GM12878 (cell line): ENCODE data around the gene HOXD13. TPM values are rescaled to one million over a fixed set of nuclear protein-coding genes. Genes with fewer than 3 reads are reported as not detected.

Experiments used
- ATAC-seq: fragments of 200-7000 bp; cut with Tn5 transposase; 3 replicates; pipeline ENCODE4 v1.9.1; 2020; ENCODE audit warnings: mild to moderate bottlenecking, moderate library complexity
- BruUV-seq: library from RNA; stranded (reverse); fragments of 400-500 nt; replicated peaks from 2 replicates; lab custom pipeline; 2021; lab: Mats Ljungman, UMichigan
- CTCF ChIA-PET: fragments of 300-600 bp; sonication (Branson Sonifier 250); formaldehyde crosslinking; extraction: SDS; loops from one replicate; lab custom pipeline; 2021; ENCODE audit warnings: inconsistent platforms; lab: Yijun Ruan, JAX
- POLR2A ChIA-PET: fragments of 350-600 bp; formaldehyde crosslinking; extraction: SDS; loops from one replicate; lab custom pipeline; 2021; ENCODE audit warnings: inconsistent platforms; lab: Charles Lee
- RAD21 ChIA-PET: fragments of 300-600 bp; sonication (Branson Sonifier 250); formaldehyde crosslinking; loops from one replicate; lab custom pipeline; 2023; ENCODE audit warnings: antibody characterized with exemption; ENCODE audit not compliant: unreplicated experiment; lab: Charles Lee
- SMC1A ChIA-PET: fragments of 300-600 bp; sonication (Branson Sonifier 250); formaldehyde crosslinking; loops from one replicate; lab custom pipeline; 2023; ENCODE audit not compliant: unreplicated experiment, uncharacterized antibody; lab: Charles Lee
- DNase-seq: peaks from one replicate; pipeline ENCODE4 v3.0.0-alpha.2; 2011; ENCODE audit warnings: low read depth, low spot score
- FAIRE-seq: peaks from 3 replicates; lab custom pipeline; 2011; peaks lifted over from hg19 to GRCh38; lab: Jason Lieb, UNC
- H2AFZ ChIP-seq: 2 replicates; pipeline ENCODE4 v1.6.0; 2011; ENCODE audit warnings: low read depth, low read length, control low read depth; ENCODE audit not compliant: control insufficient read depth
- H3K27ac ChIP-seq: 2 replicates; pipeline ENCODE4 v1.5.1; 2011; ENCODE audit warnings: control low read depth; ENCODE audit not compliant: control insufficient read depth, insufficient read depth
- H3K27me3 ChIP-seq, 2 experiments: replicated peaks in 1 of 2; 2 replicates each; pipeline versions ENCODE4 v1.6.0 to v1.6.1; 2011; ENCODE audit warnings: low read length in 1 of 2; ENCODE audit not compliant: control insufficient read depth in 2 of 2, insufficient read depth in 2 of 2
- H3K36me3 ChIP-seq, 2 experiments: 2 replicates each; pipeline ENCODE4 v1.5.1; 2011; ENCODE audit warnings: low read length in 1 of 2; ENCODE audit not compliant: control insufficient read depth in 2 of 2, insufficient read depth in 2 of 2
- H3K4me1 ChIP-seq: 2 replicates; pipeline ENCODE4 v1.6.1; 2011; ENCODE audit warnings: mild to moderate bottlenecking, low read length, moderate library complexity, mixed read lengths; ENCODE audit not compliant: control insufficient read depth, insufficient read depth
- H3K4me2 ChIP-seq: 2 replicates; pipeline ENCODE4 v1.6.0; 2011; ENCODE audit warnings: control low read depth; ENCODE audit not compliant: control insufficient read depth, insufficient read depth
- H3K4me3 ChIP-seq: fragments of 200-600 bp; sonication (generic); 2 replicates; pipeline ENCODE4 v1.5.1; 2016
- H3K79me2 ChIP-seq: 2 replicates; pipeline ENCODE4 v1.6.0; 2011; ENCODE audit warnings: low read length; ENCODE audit not compliant: control insufficient read depth, insufficient read depth
- H3K9ac ChIP-seq: 2 replicates; pipeline ENCODE4 v1.8.0; 2011; ENCODE audit warnings: low read length, control low read depth, mixed read lengths; ENCODE audit not compliant: control insufficient read depth, insufficient read depth
- H3K9me3 ChIP-seq: replicated peaks from 3 replicates; pipeline ENCODE4 v1.5.1; 2011; ENCODE audit warnings: mild to moderate bottlenecking, low read length; ENCODE audit not compliant: control insufficient read depth, insufficient read depth
- H4K20me1 ChIP-seq: 2 replicates; pipeline ENCODE4 v1.6.0; 2011; ENCODE audit not compliant: control insufficient read depth, insufficient read depth
- BACH1 ChIP-seq: fragments of 450-650 bp; IDR thresholded peaks from 2 replicates; pipeline ENCODE4 v1.6.1; 2017; ENCODE audit warnings: mild to moderate bottlenecking, borderline replicate concordance
- BCL11A ChIP-seq: IDR thresholded peaks from 2 replicates; pipeline ENCODE4 v1.6.1; 2011; ENCODE audit warnings: low read depth, low read length
- CHD1 ChIP-seq: IDR thresholded peaks from 2 replicates; pipeline ENCODE4 v1.6.1; 2012; ENCODE audit warnings: low read depth, low read length, improper control_type of control experiment
- DPF2 ChIP-seq: fragments of 450-650 bp; IDR thresholded peaks from 2 replicates; pipeline ENCODE4 v1.6.1; 2017; ENCODE audit warnings: mild to moderate bottlenecking
- MYC ChIP-seq: IDR thresholded peaks from 2 replicates; pipeline ENCODE4 v1.6.1; 2011; ENCODE audit warnings: mild to moderate bottlenecking, low read length, moderate library complexity, inconsistent platforms; ENCODE audit not compliant: insufficient read depth, insufficient replicate concordance, insufficient read length, severe bottlenecking
- NR2C2 ChIP-seq: IDR thresholded peaks from 2 replicates; pipeline ENCODE4 v1.6.1; 2011; ENCODE audit warnings: borderline replicate concordance, low read depth; ENCODE audit not compliant: control insufficient read depth, insufficient read length
- RELA ChIP-seq: fragments of 450-650 bp; IDR thresholded peaks from 2 replicates; pipeline ENCODE4 v1.8.0; 2014; ENCODE audit warnings: borderline replicate concordance; ENCODE audit not compliant: partially characterized antibody
- SIX5 ChIP-seq: IDR thresholded peaks from 2 replicates; pipeline ENCODE4 v1.6.1; 2011; ENCODE audit warnings: mild to moderate bottlenecking, low read depth, low read length, moderate library complexity; ENCODE audit not compliant: severe bottlenecking
- TBL1XR1 ChIP-seq: IDR thresholded peaks from 2 replicates; pipeline ENCODE4 v1.6.1; 2012; ENCODE audit warnings: low read depth, low read length, improper control_type of control experiment
- TCF12 ChIP-seq: IDR thresholded peaks from 2 replicates; pipeline ENCODE4 v1.6.1; 2011; ENCODE audit warnings: low read depth, mild to moderate bottlenecking, low read length
- YBX1 ChIP-seq: fragments of 450-650 bp; IDR thresholded peaks from 2 replicates; pipeline ENCODE4 v1.6.1; 2016; ENCODE audit warnings: antibody characterized with exemption
- WGBS: methylation state at CpG from one replicate; pipeline ENCODE4 v1.1.6; 2016; ENCODE audit warnings: low lambda C conversion rate; ENCODE audit not compliant: insufficient replicate concordance, insufficient coverage; ENCODE audit errors: missing lambda C conversion rate; 5-methylcytosine and 5-hydroxymethylcytosine counted together
- in situ Hi-C: fragments of 300-500 bp; cut with MboI; formaldehyde crosslinking; loops from 9 replicates; pipeline ENCODE4 v1.14.3; 2018; ENCODE audit warnings: mixed read lengths
- intact Hi-C: fragments of 100-400 bp; cut with micrococcal nuclease; formaldehyde crosslinking; loops from one replicate; pipeline ENCODE4 v1.14.2; 2022; ENCODE audit not compliant: unreplicated experiment
- polyA plus RNA-seq, 11 experiments: library from polyadenylated mRNA; depleted of rRNA in 4 of 11; unstranded in 6 of 11; stranded (reverse) in 5 of 11; fragments of >200 nt; fragmentation: Nextera tagmentation in 4 of 11; fragmentation: Illumina TruSeq in 1 of 11; extraction: Ambion mirVana in 4 of 11; extraction: Trizol in 1 of 11; gene quantifications; 1 replicate in 1 of 11; 2 replicates in 10 of 11; pipeline versions ENCODE4 v1.2.1 to v1.2.3, GENCODE V29; 2011 to 2016; ENCODE audit warnings: inconsistent platforms in 2 of 11, missing spikeins in 2 of 11, low read depth in 1 of 11
- total RNA-seq, 4 experiments: library from RNA; depleted of rRNA in 3 of 4; stranded (reverse); fragments of >200 nt in 3 of 4; fragmentation: Illumina TruSeq in 1 of 4; extraction: Trizol in 1 of 4; gene quantifications; 2 replicates each; pipeline versions ENCODE4 v1.2.1 to v1.2.3, GENCODE V29; 2013 to 2021

Gene HOXD13
- total and polyA plus RNA-seq, 10 of the 15 experiments (the other 5 are each of a cell fraction or from before 2014, with no cell fraction given) = not detected

DNA sequence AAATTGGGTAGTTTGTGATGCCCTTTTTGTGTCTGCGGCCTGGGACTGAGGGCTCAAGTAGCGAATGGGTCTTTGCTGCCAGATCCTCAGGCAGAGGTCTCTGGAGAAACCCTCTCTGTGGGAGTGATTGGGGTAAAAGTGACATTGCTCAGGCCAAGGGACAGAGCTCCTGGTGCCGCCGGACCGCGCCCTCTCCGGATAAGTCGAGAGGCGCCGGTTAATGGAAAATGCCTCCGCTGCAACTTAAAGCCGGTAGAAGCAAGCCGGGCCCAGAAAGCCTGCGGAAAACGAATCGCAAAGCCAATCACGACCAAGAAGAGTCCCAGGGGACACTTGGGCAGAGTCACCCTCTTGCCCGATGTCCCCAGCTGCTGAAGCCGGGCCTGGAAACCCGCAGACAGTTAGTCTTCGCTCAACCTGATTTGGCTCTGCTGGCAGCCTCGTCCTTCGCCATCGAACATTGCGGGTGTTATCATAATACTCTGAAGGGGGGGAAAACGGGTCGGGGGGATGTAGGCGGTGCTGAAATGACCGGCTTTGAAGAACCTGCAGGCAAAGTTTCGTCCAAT is 6.7 kb downstream of the HOXD13 start (continued):
- TF ChIP-seq MYC = no peak
- no peak for TF ChIP-seq NR2C2
- TF ChIP-seq BCL11A = no peak
- TF ChIP-seq SIX5 = no peak
- TF ChIP-seq, all 136 proteins: peak for 0

DNA sequence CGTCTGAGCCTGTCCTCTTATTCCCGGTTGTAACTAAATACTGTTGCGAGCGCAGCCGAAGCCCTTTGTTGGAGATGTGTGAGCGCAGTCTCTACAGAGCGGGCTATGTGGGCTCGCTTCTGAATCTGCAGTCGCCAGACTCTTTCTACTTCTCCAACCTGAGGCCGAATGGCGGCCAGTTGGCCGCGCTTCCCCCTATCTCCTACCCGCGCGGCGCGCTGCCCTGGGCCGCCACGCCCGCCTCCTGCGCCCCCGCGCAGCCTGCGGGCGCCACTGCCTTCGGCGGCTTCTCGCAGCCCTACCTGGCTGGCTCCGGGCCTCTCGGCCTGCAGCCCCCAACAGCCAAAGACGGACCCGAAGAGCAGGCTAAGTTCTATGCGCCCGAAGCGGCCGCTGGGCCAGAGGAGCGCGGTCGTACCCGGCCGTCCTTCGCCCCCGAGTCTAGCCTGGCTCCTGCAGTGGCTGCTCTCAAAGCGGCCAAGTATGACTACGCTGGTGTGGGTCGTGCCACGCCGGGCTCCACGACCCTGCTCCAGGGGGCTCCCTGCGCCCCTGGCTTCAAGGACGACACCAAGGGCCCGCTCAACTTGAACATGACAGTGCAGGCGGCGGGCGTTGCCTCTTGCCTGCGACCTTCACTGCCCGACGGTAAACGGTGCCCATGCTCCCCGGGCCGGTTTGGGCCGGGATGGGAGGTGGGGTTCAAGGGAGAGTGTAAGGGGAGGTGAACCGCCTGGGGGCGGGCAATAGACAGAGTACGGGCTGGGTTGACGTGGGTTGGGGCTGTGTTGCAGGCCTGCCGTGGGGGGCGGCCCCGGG is 7.4 kb downstream of the HOXD13 start, which contains the start of gene HOXD12:
Gene HOXD12, plus strand, starts transcription at position 68 of the 819 bp plus-strand sequence. Its CDS starts 7 bp downstream, at position 75.
- H3K9ac ChIP-seq = no peak within 1 kb of the TSS
- no peak within 1 kb of the TSS for H3K27ac ChIP-seq
- in situ Hi-C loops = loop anchor here (5.0 kb wide), 2 partner anchors 413 to 733 kb away; no protein-coding TSS in a partner anchor
- TF ChIP-seq TCF12 (no peak), RELA (no peak), CHD1 (no peak), YBX1 (no peak), TBL1XR1 (no peak), DPF2 (no peak), BACH1 (no peak)
- TF ChIP-seq, all 136 proteins: peak for 0
- intact Hi-C loops = no loop called here
- no peak within 1 kb of the TSS for H3K4me3 ChIP-seq
- H3K4me2 ChIP-seq = no peak within 1 kb of the TSS
- H3K4me1 ChIP-seq = peaks cover 3% of the 10 kb centered on the region; the same call in 1 of the 2 replicates
- WGBS = 58% methylated on average over 54 of the region's 70 CpGs
- no peak for DNase-seq
- H3K27me3 ChIP-seq = peaks cover 17 to 41% of the 10 kb centered on the region in 2 experiments
- ChIA-PET POLR2A (no interaction called here), CTCF (interaction anchor here (0.8 kb wide), 1 partner anchor 411 kb away, joined by 3 read pairs; no protein-coding TSS in a partner anchor), SMC1A (no interaction called here), RAD21 (no interaction called here)
- ATAC-seq = no peak
- H3K79me2 ChIP-seq = no peaks in the 10 kb centered on the region
- no peaks in the 10 kb centered on the region for H4K20me1 ChIP-seq
- no peak for FAIRE-seq
- BruUV-seq = no TSS peak
- H3K9me3 ChIP-seq = no peaks in the 10 kb centered on the region; the same call in 2 of the 3 replicates
- no peak within 1 kb of the TSS for H2AFZ ChIP-seq
- no peaks in the 10 kb centered on the region for H3K36me3 ChIP-seq
